K562 (cell line): Measurements from ENCODE around the gene PNPLA2. TPM values are rescaled to one million over a fixed set of nuclear protein-coding genes. Genes with fewer than 3 reads are reported as not detected.

Experiments used
- ARHGAP35 ChIP-seq: fragments of 450-650 bp; IDR thresholded peaks from 2 replicates; pipeline ENCODE4 v1.6.1; 2018; ENCODE audit not compliant: partially characterized antibody
- CEBPZ ChIP-seq: fragments of 150-350 bp; IDR thresholded peaks from 2 replicates; pipeline ENCODE4 v1.6.1; 2014; ENCODE audit warnings: low read depth, mild to moderate bottlenecking, low read length, borderline replicate concordance
- FOXP1 ChIP-seq: sonication (generic); formaldehyde crosslinking; IDR thresholded peaks from 2 replicates; pipeline ENCODE4 v1.8.0; 2022; ENCODE audit warnings: mild to moderate bottlenecking, missing genetic modification reagents
- HINFP ChIP-seq: fragments of 450-650 bp; conservative IDR thresholded peaks from 2 replicates; pipeline ENCODE4 v1.6.1; 2016; ENCODE audit warnings: missing genetic modification characterization, low read depth, mild to moderate bottlenecking, control low read depth, missing compliant biosample characterization
- MEIS2 ChIP-seq: fragments of 450-650 bp; IDR thresholded peaks from 2 replicates; pipeline ENCODE4 v1.6.1; 2014; ENCODE audit warnings: mild to moderate bottlenecking; ENCODE audit not compliant: partially characterized antibody
- NEUROD1 ChIP-seq: fragments of 150-350 bp; IDR thresholded peaks from 2 replicates; pipeline ENCODE4 v1.6.1; 2014; ENCODE audit warnings: borderline replicate concordance, low read length, low read depth; ENCODE audit not compliant: partially characterized antibody
- RB1 ChIP-seq: fragments of 450-650 bp; IDR thresholded peaks from 2 replicates; pipeline ENCODE4 v1.6.1; 2017; ENCODE audit warnings: low read depth, mild to moderate bottlenecking
- RBBP5 ChIP-seq: fragments of 200-600 bp; sonication (generic); IDR thresholded peaks from 2 replicates; pipeline ENCODE4 v1.6.1; 2012; ENCODE audit warnings: borderline replicate concordance, mild to moderate bottlenecking, low read length, control low read depth, inconsistent platforms; ENCODE audit not compliant: insufficient read depth, poor library complexity, severe bottlenecking
- ZNF280A ChIP-seq: fragments of 450-650 bp; IDR thresholded peaks from 2 replicates; pipeline ENCODE4 v1.6.1; 2018; ENCODE audit warnings: mild to moderate bottlenecking, low read depth; ENCODE audit not compliant: partially characterized antibody
- polyA plus RNA-seq, 8 experiments: library from polyadenylated mRNA; depleted of rRNA in 4 of 8; stranded (reverse) in 5 of 8; unstranded in 3 of 8; fragments of >200 nt; fragmentation: Nextera tagmentation in 2 of 8; fragmentation: Illumina TruSeq in 1 of 8; extraction: Ambion mirVana in 2 of 8; extraction: Trizol in 1 of 8; gene quantifications; 2 replicates each; pipeline versions ENCODE4 v1.2.1 to v1.2.3, GENCODE V29; 2011 to 2014; ENCODE audit warnings: inconsistent platforms in 1 of 8, missing spikeins in 1 of 8
- total RNA-seq, 7 experiments: library from RNA; depleted of rRNA in 6 of 7; stranded (reverse); fragments of >200 nt in 6 of 7; fragmentation: Illumina TruSeq in 2 of 7; extraction: Trizol in 2 of 7; gene quantifications; 2 replicates each; pipeline versions ENCODE4 v1.2.1 to v1.2.3, GENCODE V29; 2011 to 2021; ENCODE audit warnings: low replicate concordance in 1 of 7
- TF ChIP-seq, protein P1 (sequence below): fragments of 200-800 bp; sonication (Bioruptor generic); IDR thresholded peaks from 2 replicates; pipeline ENCODE4 v1.6.1; 2016; ENCODE audit warnings: missing genetic modification characterization, missing compliant biosample characterization
- TF ChIP-seq, protein P2 (sequence below): conservative IDR thresholded peaks from 2 replicates; pipeline ENCODE4 v1.6.1; 2011; ENCODE audit warnings: low read depth, mild to moderate bottlenecking, low read length; ENCODE audit not compliant: control insufficient read depth

The PNPLA2 gene
- total and polyA plus RNA-seq, 9 of the 15 experiments (the other 6 are each of a cell fraction or from before 2014, with no cell fraction given): 0.39 to 87.1 (median 8.4) TPM

GRCh38 chr11:777288-778255 is 41.1 kb upstream of the PNPLA2 start, which contains the start of gene GATD1 (continued):
- no peak for TF ChIP-seq CEBPZ
- peak; percentile 67 for TF ChIP-seq RBBP5
- TF ChIP-seq MEIS2: peak; percentile 70
- TF ChIP-seq, protein P1, sequence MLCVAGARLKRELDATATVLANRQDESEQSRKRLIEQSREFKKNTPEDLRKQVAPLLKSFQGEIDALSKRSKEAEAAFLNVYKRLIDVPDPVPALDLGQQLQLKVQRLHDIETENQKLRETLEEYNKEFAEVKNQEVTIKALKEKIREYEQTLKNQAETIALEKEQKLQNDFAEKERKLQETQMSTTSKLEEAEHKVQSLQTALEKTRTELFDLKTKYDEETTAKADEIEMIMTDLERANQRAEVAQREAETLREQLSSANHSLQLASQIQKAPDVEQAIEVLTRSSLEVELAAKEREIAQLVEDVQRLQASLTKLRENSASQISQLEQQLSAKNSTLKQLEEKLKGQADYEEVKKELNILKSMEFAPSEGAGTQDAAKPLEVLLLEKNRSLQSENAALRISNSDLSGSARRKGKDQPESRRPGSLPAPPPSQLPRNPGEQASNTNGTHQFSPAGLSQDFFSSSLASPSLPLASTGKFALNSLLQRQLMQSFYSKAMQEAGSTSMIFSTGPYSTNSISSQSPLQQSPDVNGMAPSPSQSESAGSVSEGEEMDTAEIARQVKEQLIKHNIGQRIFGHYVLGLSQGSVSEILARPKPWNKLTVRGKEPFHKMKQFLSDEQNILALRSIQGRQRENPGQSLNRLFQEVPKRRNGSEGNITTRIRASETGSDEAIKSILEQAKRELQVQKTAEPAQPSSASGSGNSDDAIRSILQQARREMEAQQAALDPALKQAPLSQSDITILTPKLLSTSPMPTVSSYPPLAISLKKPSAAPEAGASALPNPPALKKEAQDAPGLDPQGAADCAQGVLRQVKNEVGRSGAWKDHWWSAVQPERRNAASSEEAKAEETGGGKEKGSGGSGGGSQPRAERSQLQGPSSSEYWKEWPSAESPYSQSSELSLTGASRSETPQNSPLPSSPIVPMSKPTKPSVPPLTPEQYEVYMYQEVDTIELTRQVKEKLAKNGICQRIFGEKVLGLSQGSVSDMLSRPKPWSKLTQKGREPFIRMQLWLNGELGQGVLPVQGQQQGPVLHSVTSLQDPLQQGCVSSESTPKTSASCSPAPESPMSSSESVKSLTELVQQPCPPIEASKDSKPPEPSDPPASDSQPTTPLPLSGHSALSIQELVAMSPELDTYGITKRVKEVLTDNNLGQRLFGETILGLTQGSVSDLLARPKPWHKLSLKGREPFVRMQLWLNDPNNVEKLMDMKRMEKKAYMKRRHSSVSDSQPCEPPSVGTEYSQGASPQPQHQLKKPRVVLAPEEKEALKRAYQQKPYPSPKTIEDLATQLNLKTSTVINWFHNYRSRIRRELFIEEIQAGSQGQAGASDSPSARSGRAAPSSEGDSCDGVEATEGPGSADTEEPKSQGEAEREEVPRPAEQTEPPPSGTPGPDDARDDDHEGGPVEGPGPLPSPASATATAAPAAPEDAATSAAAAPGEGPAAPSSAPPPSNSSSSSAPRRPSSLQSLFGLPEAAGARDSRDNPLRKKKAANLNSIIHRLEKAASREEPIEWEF (CRISPR knock-in tag): no peak
- TF ChIP-seq ARHGAP35: no peak
- TF ChIP-seq, protein P2, sequence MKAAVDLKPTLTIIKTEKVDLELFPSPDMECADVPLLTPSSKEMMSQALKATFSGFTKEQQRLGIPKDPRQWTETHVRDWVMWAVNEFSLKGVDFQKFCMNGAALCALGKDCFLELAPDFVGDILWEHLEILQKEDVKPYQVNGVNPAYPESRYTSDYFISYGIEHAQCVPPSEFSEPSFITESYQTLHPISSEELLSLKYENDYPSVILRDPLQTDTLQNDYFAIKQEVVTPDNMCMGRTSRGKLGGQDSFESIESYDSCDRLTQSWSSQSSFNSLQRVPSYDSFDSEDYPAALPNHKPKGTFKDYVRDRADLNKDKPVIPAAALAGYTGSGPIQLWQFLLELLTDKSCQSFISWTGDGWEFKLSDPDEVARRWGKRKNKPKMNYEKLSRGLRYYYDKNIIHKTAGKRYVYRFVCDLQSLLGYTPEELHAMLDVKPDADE: peak; percentile 68; the same call in 1 of the 2 replicates
- no peak for TF ChIP-seq NEUROD1
- TF ChIP-seq RB1: peak; percentile 86
- 0 out of 2 replicates have a peak, but pooled peaks have one; percentile 24 for TF ChIP-seq FOXP1 (CRISPR knock-in tag)
- no peak for TF ChIP-seq HINFP (tag)
- no peak for TF ChIP-seq ZNF280A
